HG02852 (cell line): Measurements from ENCODE around the gene SIRT4.
"Not testable (repeated sequence)": the region's sequence is repeated elsewhere in the genome, so short reads cannot be mapped to it uniquely, and the experiment has no call there.

ENCODE experiments used
- ATAC-seq: cut with Tn5 transposase; IDR thresholded peaks from one replicate; pipeline ENCODE4 v1.9.1; 2021; ENCODE audit warnings: mild to moderate bottlenecking, moderate library complexity; ENCODE audit not compliant: unreplicated experiment

SIRT4 gene

DNA sequence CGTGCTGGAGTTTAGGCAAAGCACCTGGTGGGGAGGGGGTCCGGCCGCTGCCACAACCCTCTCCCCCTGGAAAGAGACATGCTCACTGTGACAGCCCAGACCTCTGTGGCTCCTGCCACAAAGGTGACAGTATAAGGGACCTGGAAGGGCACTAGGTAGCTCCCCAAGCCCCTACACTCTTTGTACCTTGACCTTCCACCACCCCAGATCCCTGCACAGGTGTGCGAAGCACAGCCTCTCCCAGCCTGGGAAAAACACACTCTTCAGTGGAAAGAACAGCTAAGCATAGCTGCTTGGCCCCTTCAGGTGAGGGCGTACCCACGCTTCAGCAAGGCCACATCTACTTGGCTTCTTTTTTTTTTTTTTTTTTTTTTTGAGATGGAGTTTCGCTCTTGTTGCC lies 30.4 kb downstream of the SIRT4 start:
- ATAC-seq: no peak

DNA sequence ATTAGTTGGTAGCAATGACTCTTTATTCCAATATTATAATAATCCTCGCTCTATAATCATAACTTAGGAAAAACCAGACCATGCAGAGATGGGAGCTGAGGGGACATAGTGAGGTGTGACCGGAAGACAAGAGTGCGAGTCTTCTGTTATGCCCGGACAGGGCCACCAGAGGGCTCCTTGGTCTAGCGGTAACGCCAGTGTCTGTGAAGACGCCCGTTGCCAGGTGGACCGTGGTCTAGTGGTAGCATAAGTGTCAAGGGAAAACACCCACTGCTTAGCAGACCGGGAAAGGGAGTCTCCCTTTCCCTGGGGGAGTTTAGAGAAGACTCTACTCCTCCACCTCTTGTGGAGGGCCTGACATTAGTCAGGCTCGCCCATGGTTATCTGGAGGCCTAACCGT lies 33.3 kb downstream of the SIRT4 start:
- ATAC-seq: not testable (repeated sequence)

DNA sequence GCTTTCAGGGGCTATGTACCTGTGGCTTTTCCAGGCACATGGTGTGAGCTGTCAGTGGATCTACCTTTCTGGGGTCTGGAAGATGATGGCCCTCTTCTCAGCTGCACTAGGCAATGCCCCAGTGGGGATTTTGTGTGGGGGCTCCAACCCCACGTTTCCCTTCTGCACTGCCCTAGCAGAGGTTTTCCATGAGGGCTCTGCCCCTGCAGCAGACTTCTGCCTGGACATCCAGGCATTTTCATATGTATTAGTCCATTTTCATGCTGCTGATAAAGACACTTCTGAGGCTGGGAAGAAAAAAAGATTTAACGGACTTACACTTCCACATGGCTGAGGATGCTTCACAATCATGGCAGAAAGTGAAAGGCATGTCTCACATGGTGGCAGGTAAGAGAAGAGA lies 34.3 kb downstream of the SIRT4 start:
- not testable (repeated sequence) for ATAC-seq

DNA sequence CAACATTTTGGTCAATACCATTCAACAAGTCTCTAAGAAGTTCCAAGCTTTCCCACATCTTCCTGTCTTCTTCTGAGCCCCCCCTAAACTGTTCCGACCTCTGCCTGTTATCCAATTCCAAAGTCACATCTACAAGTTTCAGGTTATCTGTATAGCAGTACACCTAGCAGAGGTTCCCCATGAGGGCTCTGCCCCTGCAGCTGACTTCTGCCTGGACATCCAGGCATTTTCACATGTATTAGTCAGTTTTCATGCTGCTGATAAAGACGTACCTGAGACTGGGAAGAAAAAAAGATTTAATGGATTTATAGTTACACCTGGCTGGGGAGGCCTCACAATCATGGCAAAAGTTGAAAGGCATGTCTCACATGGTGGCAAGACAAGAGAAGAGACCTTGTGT lies 35.6 kb downstream of the SIRT4 start:
- no peak for ATAC-seq

DNA sequence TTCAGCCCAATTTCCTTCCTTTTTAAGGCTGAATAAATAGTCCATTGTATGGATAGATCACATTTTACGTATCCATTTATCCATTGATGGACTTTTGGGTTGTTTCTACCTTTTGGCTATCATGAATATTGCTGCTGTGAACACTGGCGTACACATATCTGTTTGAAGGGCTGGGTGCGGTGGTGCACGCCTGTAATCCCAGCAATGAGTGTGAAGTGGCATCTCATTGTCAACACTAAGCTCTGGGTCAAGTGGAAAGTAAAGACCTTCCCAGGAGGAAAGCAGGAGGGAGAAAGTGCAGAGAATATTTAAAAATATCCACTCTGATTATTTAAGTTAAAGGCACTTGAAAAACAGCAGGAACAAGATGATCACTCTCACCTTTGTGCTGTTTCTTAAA lies 37.1 kb downstream of the SIRT4 start:
- no peak for ATAC-seq

DNA sequence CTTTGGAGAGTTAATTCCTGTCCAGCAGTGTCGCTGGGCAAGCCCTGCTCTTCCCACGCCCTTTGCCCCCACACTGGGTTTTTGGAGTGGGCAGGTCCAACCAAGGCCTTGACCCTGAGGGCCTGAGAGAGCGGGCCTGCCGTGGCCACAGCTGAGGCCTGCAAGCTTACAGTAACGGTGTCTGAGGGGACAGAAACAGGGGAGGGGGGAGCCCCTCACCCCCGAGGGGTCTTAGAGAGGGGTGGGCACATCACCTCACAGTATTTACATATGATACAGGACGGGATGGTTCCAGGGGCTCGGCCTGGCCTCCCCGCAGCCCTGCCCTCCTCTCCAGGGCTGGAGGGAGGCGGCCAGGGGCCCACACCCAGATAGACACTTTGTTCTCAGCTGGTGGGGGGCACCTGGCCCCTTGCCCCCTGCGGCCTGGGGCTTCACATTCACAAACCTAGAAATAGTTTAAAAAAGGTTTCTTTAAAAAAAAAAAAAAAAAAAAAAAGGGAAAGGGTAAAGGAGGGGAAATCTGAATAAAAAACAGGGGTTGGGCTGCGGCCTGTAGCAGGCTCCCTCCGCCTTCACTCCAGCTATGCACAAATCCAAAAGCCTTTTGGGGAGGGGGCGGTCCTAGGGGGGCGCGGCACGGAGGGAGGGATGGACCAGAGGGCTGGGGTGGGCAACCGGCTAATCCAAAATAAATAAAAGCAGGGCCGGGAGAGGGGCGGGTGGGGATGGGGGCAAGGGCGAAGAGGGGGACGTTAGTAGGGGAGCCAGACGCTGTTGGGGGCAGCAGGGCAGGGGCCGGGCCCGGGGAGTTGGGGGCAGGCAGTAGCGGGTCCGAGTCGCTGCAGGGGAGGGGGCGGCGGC lies 40.3 kb downstream of the SIRT4 start:
- ATAC-seq: no peak

DNA sequence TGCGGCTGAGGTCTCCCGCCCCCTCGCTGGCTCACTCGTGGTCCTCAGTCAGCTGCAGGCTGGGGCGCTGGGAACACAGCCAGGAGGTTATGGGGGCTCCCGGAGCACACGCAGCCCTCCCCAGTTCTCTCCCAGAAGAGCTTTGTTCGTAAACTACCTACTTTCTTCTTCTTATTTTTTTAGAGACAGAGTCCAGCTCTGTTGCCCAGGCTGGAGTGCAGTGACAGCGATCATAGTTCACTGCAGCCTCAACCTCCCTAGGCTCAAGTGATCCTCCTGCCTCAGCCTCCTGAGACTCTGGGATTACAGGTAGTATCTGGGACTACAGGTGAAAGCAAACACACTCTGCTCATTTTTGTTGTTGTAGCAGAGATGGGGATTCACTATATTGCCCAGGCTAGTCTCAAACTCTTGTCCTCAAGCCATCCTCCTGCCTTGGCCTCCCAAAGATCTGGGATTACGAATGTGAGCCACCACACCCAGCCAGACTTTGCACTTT lies 41.0 kb downstream of the SIRT4 start:
- ATAC-seq: no peak

DNA sequence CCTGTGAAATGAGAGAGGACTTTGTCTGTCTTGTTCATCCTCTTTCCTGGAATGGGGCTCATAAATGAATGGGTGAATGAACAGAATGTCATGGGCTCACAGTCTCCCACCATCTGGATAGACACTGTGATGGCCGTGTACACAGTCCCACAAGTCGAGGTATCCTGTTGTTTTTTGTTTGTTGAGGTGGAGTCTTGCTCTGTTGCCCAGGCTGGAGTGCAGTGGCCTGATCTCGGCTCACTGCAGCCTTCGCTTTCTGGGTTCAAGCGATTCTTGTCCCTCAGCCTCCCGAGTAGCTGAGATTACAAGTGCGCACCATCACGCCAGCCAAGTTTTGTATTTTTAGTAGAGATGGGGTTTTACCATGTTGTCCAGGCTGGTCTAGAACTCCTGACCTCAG lies 41.6 kb downstream of the SIRT4 start:
- no peak for ATAC-seq

DNA sequence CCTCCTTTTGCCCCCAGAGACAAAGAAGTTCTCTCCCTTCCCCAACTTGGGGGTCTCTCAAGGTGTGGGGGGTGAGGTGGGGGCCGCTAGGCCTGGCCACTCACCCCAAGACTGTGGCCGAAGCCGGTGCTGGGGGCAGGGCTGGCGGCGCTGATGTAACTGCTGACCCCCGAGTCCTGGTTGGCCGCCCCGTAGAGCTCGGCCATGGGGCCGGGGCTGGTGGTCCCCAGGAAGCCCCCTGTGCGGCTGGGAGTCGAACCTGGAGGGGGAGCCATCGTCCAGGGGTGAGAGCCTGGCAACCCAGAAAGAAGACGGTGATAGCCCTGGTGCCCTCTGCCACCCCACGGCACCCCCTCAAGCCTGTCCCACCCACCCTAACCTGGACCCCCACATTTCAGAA lies 43.9 kb downstream of the SIRT4 start:
- ATAC-seq: no peak

DNA sequence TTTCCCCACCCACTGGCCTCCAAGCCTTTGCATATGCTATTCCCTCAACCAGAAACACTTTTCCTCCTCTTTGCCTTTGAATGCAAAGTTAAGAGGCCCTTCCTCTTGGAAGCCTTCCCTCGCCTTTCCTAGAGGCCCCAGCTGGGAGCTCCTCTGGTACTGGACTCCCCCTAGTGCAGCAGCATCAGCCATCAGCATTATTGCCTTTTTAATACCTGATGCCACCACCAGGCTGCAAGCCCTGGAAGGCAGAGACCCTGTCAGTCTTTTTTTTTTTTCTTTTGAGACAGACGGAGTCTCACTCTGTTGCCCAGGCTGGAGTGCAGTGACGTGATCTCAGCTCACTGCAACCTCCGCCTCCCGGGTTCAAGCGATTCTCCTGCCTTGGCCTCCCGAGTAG lies 44.6 kb downstream of the SIRT4 start:
- ATAC-seq: no peak

DNA sequence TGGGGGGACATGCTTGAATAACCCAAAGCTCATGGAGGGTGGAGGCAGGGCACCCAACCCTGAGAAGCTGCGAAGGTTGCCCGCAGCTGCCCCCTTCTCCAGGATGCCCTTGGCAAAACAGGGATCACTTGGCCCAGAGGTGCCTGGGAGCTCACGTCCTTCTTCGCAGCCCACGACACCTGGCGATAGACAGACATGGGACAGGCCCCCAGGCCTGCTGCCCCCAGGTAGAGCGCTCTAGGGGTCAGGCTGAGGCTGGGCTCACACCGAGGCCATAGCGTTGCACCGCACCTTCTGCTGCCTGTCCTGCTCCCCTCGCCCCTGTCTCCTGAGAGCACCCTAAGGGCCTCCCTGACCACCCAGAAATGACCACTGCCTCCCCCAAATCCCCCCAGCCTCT lies 45.6 kb downstream of the SIRT4 start:
- ATAC-seq: no peak

DNA sequence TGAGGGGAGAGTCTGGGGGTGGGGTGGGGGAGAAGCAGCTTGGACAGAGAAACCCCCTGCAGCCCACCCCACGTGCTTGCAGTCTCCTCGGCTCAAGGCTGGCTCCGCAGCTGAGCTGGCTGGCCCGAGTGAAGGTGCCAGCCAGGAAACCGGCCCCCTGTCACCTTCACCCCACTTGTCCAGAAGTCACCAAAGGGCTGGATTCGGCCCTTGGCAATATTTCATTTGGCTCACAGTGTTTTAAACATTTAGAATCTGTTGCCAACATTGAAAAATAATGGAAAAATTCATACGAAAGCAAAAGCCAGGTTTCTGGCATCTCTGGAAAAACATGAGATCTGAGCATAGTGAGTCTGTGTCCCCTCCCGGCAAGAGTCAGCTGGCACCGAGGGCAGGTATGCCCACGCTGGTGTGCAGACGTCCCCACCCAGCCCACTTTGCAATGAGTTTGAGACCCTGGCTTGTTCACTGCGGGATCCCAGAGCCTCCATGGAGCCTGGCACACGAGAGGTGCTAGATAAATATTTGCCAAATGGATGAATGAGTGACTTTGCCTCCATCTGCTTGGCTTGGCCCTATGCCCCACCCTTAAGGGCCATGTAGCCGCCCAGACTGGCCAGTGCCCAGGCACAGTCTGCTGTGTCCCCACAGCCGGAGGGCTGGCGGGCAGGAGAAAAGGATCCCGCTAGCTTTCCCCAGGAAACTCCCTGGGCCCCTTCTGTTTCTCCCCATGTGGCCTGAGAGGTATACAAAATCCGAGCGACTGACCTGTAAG lies 48.6 kb downstream of the SIRT4 start:
- ATAC-seq: no peak

DNA sequence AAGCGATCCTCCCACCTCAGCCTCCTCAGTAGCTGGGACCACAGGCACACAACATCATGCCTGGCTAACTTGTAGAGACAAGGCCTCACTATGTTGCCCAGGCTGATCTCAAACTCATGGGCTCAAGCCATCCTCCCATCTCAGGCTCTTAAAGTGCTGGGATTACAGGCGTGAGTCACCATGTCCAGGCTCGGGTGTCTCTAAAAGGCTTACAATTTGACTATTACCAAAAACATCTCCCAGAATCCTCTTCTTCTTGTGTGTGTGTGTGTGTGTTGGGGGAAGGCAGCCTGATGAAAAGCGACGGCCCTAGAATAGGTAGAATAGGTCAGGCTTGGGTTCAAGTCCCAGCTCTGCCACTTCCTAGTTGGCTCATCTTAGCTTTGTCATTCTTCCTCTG lies 50.0 kb downstream of the SIRT4 start:
- ATAC-seq: no peak

DNA sequence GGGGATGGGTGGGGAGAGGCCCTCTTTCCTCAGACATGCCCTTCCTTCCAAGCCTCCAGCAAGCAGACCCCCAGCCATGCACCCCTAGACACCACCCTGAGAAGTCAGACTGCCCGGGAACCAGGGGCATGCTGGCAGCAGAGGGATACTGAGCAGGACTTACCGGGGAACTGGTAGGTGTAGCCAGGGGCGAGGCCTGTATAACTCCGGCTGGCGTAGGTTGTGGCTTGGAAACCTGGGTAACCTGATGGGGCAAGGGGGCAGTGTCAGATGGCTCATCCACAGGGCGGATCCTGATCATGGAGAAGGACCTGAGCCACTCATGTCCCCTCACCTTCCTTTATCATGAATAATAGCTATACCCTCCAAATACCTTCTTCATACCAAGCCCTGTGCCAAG lies 51.0 kb downstream of the SIRT4 start:
- ATAC-seq: no peak

DNA sequence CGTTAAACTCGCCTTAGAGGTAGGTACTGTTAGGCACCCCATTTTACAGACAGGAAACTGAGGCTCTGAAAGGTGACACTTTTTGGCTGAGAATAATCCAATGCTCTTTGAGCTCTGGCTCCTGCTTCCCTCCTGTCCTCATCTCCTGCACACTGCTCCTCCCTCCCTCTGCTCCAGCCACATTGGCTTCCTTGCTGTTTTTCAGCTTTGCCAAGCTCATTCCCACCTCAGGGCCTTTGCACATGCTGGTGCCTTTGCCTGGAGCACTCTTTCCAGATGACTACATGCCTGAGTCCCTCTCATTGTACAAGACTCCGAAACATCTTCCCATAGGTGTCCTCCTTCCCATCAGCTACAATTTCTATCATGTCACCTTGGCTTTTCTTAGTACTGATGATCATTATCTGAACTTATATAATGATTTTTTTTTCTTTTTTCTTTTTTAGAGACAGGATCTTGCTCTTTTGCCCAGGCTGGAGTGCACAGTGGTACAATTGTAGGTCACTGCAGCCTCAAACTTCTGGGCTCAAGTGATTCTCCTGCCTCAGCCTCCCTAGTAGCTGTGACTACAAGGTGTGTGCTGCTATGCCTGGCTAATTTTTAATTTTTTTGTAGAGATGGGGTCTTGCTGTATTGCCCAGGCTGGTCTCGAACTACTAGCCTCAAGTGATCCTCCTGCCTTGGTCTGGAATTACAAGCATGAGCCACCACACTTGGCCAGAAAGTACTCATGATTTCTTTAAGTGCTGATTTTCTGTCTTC lies 51.6 kb downstream of the SIRT4 start:
- no peak for ATAC-seq

DNA sequence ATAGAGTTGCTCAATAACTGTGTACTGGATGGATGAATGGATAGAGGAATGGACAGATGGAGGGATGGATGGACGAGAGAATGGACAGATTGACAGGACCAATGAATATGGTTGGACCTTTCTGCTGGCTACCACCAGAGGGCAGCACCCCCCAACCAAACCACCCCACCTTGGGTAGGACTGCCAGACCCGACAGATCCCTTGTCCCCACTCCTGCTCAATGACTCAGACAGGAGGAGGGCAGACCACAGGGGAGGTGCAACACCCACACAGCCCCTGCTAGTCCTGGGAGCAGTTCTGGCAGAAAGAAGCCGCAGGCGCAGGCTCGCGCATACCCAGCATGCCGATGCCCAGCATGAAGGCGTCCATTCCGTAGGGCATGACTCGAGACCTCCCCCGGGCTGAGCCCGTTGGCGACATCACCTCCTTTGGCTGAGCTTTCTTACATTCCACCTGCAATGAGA lies 54.5 kb downstream of the SIRT4 start:
- no peak for ATAC-seq

DNA sequence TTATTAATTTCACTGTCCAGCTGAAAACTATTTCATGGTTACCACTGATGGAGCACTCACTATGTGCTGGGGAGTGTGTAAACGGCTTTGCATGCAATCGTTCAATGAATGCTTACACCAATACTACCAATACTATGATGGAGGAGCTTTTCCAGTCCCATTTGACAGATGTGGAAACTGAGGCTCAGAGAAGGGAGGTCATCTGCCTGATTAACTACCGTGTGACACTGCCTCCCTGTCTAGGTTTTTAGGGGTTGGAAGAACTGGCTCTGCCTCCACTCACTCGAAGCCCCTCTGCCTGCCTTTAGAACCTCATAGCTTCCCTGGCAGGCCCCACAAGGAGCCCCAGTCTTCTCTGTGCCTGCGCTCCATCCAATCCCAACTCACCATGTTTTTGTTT lies 55.0 kb downstream of the SIRT4 start:
- ATAC-seq: no peak

DNA sequence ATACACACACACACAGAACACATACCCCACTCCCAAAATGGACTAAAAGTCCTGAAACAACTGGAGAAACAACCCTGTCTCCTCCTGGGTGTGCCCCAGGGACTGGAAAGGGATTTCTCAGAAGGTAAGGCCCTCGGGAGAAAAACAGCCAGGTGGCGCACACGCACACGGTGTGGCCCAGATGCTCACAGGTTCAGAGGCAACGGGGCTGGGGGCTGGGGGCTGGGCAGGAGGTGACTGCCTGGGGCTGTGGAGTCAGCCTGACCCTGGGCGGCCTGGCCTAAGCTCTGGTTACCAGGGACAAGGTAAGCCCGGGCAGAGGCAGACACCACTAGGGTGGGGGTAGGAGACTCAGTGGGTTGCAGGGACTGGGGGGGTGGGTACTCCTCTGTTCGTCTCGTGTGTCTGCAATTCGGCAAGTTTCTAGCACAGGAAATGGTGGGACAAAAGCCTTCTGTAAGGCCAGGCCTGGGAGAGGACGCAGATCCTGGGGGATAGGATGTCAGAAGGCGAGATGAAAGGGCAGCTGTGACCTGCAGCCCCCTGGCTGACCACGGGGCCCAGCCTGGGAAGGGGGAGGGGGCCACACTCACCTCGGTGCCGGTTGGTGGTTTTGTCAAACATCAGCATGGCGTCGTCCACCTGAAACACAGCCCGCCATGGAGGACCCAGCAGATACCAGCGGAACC lies 56.4 kb downstream of the SIRT4 start:
- ATAC-seq: no peak

DNA sequence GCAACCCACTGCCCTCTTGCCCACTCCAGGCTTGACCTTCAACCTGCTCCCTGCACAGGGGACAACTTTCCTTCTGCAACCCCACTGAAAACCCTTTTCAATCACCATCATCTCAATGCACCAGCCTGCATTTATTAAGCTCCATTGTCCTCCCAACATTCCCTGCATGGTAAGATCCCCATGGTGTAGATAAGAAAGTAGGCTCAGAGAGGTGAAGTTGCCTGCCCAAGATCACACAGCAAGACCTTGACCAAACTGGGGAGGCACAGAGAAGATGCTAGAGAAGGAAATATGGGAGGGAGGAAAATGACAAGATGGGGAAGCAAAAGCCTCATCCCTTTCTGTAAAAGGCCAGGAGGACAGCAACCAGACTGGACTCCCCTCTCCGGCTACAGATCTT lies 57.0 kb downstream of the SIRT4 start:
- ATAC-seq: no peak

DNA sequence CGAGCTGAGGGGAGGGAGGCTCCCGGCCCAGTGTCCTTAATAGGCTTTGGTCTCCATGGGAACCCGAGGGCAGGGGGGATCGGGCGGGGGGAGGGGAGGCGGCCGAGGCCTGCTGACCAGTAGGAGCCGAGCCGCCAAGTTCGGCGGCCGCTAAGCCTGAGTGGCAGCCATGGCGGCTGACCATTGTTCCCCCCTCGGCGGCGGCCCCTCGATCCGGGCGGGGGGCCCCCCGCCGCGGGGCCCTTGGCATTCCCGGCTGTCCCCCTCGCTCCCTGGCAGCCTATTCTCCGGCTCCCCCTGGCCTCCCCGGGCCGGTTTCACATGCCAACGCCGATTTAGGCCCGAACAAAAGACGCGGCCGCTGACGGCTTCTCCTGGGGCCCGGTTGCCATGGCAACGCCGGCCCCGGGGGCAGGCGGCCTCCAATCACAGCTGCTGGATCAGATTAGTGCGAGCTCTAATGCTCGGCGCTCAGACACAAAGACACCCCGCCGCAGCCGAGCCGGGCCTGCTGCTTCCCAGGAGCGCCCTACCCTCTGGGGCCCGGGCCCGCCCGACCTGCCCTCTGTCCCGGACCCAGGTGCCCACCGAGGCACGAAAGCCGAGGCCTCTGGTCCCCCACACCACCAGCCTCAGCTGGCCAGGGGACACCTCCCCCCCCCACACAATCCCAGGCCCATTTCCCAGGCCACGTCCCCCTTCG lies 59.5 kb downstream of the SIRT4 start:
- ATAC-seq: no peak
